ENCODE results near the gene IL21R. TPM values are rescaled to one million over a fixed set of nuclear protein-coding genes. Genes with fewer than 3 reads are reported as not detected.
"Not testable (repeated sequence)": the region's sequence is repeated elsewhere in the genome, so short reads cannot be mapped to it uniquely, and the experiment has no call there.

The IL21R gene
- total RNA-seq, 1 donor from 2014 or later: under 0.01 TPM

DNA sequence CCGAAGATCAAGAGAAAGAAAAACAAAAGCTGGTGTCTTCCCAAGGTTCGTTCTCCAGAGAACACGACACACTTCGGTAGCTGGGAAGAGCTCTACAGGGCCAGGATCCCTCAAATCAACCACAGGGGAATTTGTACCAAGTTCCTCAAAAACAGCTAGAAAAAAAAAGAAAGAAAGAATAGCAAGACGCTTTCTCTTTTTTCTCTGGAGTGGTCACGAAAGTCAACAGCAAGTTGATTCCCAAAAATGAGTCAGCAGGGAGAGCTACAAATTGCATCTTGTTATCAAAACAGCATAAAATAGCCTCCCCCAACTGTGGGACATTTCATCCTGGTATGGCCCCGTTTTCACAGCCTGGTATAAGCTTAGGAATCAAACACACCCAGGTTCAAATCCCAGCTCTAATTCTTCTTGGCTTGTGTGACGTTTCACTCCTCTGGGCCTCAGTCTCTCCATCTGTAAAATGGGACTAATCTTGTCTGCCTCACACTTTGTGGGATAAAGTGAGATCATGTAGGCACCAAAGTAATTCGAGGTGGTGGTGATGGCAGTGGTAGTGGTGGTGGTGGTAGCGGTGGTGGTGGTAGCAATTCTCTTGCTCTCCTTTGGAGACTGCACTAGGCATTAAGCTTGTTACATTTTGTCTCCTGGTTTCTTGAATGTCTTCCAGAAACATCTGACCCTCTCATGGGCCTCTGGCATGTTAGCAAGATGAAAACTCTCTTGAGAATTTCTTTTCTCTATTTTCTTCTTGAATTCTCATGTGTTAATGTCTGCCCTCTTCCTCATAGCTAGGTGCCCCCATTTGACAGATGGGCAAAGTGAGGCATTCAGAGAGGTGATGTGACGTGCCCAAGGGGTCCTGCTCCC lies 988 bp upstream of the IL21R start:
- DNase-seq (ENCODE audit: low read depth): peak; percentile 68

DNA sequence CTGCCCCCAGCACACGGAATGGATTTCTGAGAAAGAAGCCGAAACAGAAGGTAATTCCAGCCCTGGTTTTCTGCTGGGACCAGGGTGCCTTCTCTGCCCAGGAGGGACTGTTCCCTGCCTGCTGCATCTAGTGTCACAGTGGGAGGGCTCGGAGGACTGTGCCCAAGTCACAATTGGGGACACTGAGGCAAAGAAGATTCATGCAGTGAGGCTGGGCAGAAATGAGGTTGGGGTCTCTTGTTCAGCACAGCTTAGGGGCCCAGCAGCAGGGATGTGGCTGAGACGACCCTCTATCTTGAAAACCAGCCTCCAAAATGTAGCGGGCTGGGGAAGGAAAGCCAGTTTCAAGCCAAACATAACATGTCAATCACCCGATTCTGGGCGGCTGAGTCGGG lies 592 bp downstream of the IL21R start:
- no peak for DNase-seq (ENCODE audit: low read depth)

DNA sequence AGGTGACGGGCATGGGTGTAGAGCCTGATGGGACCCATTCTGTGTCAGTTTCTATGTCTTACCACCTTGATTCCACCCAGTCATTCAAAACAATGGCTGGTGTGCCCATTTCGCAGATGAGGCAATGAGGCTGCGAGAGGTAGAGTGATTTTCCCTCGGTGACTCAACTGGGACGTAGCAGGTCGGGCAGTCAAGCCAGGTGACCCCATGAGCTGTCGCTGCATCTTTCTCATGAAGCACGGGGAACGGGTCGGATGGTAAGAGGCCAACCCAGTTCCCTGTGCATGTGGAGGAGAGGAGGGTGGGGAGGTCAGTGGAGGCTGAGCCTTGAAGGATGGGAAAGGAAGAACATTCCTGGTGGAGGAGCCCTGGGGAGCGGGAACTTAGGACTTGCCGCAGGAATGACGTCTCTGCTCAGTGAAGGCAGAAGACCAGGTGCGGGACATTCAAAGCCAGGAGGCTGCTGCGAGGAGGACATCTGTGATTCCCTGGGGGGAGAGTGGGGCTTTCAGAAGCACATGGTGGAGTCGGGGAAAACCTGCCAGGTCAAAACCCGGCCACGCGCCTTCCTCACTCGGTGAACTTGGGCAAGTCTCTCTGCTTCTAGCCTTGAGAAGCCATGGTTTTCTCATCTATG lies 1.1 kb downstream of the IL21R start:
- DNase-seq (ENCODE audit: low read depth): no peak

DNA sequence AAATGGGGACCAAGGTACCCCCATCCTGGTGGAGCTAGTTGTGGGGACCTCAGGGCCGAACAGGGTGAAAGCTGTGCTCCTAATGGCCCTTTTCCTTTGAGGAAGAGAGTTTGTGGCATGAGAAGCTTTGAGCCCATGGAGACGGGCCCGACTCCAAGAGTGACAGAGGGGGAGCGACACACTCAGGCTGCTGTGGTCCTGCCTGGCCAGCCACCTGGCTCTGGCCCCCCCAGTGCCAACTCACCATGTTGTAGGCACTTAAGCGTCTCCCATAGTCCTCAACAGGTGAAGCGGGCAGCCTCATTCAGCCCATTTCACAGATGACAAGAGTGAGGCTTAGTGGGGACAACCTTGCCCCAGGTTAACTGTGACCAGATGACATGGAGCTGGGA lies 1.6 kb downstream of the IL21R start:
- no peak for DNase-seq (ENCODE audit: low read depth)

DNA sequence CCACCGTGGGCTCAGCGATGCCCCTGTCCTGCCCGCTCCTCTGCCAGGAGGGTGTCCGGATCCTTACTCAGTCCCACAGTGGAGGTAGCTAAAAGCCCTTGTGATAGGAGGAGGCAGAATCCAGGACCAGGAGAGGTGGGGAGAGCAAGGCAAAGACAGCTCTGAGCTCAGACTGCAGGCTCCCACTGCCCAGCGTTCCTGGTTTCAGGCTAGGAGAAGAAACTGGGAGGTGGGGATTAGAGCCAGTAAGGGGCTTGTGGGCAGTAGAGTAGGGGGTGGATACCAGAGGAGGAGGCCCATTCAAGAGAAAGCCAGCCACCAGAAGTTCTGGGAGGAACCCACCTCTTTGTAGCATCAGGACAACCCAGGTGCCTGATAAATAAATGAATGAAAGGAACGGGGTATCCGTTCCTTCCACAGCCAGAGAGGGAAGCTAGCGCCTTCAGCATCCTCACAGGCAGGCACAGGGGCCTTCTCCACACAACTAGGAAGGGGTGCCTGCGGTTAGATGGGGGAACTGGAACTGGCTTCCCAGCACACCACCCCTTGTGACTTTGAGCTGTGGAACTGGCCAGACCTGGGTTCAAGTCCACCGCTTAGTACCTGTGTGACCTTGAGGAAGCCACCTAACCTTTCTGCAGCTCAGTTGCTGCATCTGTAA lies 2.3 kb downstream of the IL21R start:
- DNase-seq (ENCODE audit: low read depth): no peak

DNA sequence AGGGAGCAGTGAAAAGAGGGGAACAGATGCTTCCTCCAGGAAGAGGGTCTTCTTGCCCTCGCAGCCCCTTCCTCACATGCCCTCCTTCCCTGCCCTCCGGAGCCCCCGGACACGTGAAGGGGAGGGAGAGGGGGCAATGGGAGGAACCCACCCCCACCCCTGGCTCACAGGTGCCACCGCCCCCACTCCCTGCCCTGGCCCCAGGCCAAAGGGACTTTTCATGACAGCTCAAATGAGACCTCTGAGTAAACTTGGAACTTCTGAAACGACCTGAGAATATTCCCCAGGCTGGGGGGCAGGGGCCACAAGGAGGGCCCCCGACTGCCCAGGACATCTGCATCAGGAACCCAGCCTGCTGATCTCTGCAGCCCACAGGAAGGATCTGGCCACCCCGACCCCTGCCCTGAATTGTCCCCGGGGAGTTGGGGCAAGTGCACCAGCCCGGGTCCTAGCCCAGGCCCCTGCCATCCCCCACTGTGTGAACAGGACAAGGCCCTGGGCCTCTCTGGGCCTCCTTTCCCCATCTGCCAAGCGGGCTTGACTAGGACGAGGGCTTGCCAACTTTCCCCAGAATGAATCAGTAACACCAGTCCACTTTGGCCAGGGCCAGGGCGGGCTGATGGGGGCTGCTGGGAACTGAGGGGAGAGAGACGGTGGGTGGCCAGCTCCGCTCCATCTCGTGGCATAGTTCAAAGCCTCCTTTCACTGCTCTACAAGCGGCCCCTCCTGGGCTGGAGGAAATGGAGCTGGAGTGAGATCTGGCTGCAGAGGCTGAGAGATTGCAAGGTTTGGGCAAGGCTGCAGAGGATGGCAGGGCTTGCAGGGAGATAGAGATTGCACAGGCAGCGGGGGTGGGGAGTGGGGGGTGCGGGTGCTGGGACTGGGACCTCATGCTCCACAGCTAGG lies 3.8 kb downstream of the IL21R start:
- no peak for DNase-seq (ENCODE audit: low read depth)

DNA sequence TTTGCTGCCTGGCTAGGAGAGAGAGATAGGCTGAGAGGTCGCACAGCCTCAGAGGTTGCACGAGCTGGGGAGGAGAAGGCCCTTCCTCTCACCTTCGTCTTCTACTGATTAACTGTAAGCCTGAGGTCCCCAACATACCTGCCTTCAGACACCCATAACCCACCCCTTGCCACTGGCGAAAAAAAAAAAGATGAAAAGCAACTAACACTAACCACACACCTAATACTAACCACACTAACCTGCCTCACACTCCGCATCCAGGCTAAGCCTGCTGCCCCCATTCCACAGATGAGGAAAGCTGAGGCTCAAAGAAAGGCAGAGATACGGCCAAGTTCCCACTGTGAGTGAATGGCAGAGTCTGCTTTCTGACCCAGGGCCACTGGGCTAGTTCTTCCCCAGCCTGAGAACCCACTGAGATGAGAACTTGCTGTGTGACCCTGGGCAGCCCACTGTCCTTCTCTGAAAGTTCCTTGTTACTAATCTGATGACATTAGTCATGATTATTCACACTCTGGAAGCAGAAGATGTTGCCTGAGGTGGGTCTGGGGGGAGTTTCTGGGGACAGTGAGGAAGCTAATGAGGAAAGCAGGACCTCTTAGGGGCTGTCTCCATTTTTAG lies 4.6 kb downstream of the IL21R start:
- no peak for DNase-seq (ENCODE audit: low read depth)

DNA sequence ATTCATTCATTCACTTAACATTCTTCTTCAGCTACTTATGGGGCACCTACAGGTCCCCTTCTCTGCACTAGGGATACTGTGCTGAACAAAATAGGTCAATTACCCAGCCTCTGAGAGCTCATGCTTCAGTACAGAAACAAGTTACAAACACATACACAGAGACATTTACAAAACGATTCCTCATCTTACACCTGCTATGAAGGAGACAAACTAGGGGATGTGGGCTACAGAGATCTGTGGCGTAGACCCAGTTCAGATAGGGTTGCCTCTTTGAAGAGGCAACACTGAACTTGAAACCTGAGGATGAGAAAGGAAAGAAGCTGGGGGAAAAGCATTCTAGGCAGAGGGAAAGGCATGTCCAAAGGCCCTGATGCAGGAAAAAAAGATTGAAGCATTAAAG lies 5.2 kb downstream of the IL21R start:
- no peak for DNase-seq (ENCODE audit: low read depth)

DNA sequence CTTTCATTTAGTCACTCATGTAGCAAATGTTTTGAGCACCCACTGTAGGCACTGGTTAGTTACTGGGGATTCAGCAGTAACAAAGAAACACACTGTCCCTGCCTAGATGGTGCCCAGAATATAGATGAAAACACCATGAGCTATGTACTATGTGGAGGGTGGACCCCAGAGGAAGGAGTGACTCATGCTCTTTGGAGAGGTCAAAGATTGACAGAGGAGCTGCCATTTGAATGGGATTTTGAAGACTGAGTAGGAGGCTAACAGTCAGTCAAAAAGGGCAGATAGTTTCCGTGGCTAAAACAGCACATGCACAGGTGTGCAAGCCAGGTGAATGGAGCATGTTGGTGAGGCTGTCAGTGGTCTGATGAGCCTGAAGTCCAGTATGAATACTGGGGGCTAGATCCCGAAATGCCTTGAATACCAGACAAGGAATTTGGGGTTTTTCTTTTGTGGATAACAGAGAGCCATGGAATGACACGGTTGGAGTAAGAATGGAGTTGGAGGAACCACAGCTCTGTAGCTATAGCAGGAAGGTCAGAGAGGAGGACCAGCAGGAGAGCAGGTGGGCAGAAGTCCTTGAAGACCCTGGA lies 6.1 kb downstream of the IL21R start:
- peak; percentile 60 for DNase-seq (ENCODE audit: low read depth)

DNA sequence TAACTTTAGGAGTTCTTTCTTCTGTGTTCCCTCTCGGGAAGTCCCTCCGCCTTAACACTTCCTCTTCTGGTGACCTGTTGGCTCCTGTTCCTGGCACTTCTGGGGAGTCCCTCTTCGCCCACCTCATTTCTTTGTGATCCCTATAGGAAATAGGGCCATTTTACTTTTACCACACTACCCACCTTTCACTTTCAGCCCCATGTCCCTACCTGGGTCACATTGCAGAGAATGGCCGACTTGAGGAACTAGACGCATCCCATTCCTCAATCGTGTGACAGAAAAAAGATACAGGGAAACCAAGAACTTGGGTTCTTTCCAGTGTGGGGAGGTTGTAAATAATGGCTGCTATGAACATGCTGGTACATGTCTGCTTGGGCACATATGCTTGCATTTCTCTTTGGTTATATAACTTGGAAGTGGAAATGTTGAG lies 6.6 kb downstream of the IL21R start:
- DNase-seq (ENCODE audit: low read depth): no peak

DNA sequence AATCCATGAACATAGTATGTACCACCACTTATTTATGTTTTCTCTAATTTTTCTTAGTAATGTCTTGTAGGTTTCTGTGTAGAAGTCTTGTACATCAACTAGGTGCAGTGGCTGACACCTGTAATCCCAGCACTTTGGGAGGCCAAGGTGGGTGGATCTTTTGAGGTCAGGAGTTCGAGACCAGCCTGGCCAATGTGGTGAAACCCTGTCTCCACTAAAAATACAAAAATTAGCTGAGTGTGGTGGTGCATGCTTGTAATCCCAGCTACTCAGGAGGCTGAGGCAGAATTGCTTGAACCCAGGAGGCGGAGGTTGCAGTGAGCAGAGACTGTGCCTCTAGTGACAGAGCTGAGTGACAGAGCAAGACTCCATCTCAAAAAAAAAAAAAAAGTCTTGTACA lies 8.0 kb downstream of the IL21R start:
- DNase-seq (ENCODE audit: low read depth): not testable (repeated sequence)

DNA sequence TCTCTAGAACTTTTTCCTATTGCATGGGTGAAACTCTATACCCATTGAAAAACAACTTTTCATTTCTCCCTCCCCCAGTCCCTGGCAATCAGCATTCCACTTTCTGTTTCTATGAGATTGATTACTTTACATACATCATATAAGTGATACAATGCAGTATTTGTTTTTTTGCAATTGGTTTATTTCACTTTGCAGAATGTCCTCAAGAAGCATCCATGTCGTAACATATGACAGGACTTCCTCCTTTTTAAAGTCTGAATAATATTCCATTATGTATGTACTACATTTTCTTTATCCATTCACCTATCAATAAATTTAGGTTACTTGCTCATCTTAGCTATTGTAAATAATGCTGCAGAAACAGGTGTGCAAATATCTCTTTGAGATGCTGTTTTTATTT lies 8.8 kb downstream of the IL21R start:
- no peak for DNase-seq (ENCODE audit: low read depth)

DNA sequence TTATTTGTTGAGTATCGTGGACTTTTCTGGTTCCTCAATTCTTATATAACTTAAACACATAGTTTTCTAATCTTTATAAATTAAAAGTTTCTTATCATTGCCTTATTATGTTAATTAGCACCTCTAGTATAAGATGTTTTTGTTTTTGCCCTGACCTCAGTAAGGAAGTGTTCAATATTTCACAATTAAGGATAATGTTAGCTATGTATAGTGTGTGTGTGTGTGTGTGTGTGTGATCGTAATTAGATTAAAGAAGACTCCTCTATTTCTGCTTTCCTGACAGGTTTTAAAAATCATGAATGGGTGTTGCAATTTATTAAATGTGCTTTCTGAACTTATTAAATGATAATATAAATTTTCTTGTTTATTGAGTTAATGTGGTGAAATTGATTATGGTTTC lies 12.0 kb downstream of the IL21R start:
- no peak for DNase-seq (ENCODE audit: low read depth)

DNA sequence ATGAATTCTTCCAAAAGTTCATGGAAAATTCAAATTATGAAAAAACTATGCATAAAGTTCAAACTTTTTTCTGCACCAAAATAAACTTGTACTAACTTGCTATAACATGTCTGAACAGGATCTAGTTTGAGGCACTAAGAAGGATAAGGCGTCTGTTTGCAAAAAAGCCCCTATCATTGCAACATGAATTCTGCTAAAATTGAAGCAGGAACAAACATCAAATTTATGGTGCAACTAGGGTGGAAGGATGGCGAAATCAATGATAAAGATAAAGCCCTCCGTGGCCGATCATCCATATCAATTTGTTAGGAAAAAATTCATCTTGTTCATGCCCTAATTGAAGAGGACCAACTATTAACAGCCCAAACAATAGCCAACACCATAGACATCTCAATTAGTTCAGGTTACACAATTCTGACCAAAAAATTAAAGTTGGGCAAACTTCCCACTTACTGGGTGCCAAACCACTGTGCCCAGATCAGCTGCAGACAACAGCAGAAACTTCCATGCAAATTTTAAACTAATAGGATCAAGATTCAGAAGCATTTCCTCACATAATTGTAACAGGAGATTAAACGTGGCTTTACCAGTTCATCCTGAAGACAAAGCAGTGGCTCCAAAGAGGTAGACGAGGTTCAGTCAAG lies 12.9 kb downstream of the IL21R start:
- DNase-seq (ENCODE audit: low read depth): no peak

DNA sequence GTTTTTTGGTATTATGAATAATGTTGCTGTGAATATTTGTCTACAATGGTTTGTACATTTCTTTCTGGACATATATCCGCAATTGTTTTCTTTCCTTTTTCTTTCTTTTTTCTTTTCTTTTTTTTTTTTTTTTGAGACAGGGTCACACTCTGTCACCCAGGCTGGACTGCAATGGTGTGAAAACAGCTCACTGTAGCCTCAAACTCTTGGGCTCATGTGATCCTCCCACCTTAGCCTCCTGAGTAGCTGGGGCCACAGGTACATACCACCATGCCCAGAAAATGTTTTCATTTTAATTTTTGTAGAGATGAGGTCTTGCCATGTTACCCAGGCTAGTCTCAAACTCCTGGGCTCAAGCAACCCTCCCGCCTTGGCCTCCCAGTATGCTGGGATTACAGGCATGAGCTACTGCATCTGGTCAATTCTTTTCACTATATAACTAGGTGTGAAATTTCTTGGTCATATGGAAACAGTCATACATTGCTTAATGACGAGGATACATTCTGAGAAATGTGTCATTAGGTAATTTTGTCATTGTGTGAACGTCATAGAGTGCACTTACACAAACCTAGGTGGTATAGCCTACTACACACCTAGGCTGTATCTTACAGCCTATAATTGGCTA lies 15.2 kb downstream of the IL21R start:
- DNase-seq (ENCODE audit: low read depth): no peak

DNA sequence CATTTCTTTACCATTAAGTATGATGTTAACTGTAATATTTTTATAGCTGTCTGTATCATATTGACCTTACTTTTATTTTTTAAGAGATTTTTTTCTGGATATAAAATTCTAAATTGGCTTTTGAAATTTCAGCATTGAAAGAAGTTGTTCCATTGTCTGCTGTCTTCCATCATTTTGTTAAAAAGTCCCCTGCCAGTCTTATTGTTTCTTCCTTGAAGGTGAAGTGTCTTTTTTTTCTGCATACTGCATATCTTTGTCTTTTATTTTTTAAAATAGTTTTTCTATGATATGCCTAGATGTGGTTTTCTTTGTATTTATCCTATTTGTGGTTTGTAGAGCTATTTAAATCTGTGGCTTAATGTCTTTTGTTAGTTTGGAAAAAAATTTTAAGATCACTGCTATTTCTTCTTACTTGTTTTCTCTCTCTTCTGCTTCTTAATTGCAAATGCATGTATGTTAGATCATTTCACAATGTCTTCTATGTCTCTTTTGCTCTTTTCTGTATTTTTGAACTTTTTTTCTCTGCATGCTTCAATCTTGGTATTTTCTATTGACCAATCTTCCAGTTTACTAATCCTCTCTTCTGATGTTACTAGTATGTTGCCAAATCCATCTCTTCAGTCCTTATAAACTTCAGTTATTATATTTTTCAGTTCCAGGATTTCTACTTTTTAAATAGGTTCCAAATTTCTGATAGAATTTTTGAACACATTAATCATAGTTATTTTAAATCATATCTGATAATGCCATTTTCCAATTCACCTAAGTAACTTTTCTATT lies 20.2 kb downstream of the IL21R start:
- DNase-seq (ENCODE audit: low read depth): no peak

DNA sequence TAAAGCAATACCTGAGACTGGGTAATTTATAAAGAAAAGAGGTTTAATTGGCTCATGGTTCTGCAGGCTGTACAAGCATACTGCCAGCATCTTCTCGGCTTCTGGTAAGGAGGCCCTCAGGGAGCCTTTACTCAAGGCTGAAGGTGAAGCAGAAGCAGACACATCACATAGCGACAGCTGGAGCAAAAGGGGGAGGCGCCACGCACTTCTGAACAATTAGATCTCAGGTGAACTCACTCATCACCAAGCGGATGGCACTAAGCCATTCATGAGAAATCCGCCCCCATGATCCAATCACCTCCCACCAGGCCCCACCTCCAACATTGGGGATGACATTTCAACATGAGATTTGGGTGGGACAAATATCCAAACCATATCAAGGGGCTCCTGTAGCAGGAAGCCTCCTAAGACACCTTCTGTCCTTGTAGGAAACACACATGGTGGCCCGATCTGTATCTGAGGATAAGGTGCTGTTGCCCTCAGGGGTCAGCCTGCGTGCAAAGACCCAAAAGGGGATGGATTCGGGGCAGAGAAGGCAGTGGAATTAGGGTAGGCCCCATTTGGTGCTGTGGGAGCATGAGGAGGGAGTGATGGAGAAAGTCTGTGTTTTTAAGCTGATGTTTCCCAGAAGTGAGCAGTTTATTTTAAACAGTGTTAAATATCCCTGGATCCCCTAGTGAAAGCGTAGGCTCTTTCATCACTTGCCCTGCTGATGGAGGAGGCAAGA lies 23.0 kb downstream of the IL21R start:
- DNase-seq (ENCODE audit: low read depth): no peak

DNA sequence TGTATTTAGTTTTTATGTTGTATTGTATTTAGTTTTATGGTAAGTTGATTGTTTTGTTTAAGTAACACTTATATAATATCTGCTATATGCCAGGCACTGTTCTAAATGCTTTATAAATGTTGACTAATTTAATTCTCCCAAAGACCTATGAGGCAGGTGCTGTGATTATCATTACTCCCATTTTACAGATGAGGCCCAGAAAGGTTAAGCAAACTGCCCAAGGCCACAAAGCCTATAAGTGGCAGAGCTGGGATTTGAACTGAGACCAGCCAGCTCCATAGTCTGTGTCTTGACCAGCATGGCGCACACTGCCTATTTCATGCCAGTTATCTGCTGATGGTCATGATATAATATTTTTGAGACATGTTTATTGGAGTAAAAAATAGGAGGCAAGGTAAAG lies 24.0 kb downstream of the IL21R start:
- DNase-seq (ENCODE audit: low read depth): no peak
